GM19193 (cell line): Measurements from ENCODE around the gene TGFB2.

ENCODE experiments used
- POLR2A ChIP-seq: IDR thresholded peaks from 4 replicates; pipeline ENCODE4 v1.6.1; 2011; ENCODE audit not compliant: insufficient read depth, insufficient read length; ENCODE audit errors: extremely low read depth

Gene TGFB2

DNA sequence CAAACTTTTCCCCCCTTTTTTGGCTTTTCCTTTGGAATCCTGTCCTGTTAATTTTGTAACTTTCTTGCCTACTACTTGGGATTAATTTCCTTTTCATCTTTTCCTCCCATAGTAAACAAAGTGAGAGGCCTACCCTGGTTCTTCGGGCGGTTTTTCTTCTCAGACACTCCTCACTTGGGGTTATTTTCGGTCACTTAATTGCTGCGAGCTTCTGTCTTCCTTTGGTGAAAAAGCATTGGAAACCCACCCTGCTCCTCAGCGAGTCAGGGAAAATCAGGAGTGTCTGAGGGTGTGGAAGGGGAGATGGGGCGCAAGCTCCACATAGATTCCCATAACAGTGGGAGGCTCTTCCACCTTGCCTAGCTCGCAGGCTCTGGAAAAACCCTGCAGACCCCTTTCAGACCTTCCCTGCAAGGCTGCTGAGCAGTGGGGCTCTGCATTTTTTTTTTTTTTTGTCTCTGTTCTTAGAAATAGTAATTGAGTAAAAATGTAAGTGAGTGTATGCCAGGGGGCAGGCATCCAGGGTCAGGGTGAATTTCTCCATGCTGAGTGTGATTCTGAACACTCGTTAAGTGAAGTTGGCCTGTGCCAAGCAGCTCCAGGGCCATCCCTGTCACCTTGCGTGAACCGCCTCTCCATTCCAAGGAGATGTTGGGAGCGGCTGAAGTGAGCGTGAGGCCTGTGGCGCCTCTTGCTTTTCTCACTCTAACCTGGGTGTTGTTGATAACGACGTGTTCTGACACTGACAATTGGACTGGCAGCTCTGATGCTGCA lies 20.3 kb downstream of the TGFB2 start:
- no peak for TF ChIP-seq POLR2A

DNA sequence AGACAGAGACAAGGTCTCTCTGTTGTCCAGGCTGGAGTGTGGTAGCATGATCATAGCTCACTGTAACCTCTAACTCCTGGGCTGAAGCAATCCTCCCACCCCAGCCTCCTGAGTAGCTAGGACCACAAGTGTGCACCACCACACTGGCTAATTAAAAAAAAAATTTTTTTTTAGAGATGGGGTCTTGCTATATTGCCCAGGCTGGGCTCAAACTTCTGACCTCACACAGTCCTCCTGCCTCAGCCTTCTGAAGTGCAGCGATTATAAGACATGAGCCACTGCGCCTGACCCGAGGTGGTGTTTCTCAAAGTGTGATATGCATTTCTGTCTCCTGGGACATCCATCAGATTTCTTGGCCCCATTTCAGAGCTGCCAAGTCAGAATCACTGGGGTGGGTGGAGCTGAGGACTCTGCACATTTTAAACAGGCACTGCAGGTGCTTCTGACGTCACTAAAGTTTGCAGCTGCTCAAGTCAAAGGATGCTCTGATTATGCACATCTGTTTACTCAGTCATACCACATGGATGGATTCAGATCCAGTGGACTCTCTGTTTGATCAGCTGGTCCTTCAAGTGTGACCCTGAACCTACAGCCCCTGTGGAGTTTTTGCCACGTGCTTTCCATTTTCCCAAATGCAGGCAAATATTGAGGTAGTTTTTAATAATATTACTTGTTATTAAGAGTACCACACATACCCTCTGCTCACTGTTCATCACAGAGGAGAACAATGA lies 21.4 kb downstream of the TGFB2 start:
- TF ChIP-seq POLR2A, result no peak

GRCh38 chr1:218367118-218367517 lies 22.0 kb downstream of the TGFB2 start:
- TF ChIP-seq POLR2A, result no peak

DNA sequence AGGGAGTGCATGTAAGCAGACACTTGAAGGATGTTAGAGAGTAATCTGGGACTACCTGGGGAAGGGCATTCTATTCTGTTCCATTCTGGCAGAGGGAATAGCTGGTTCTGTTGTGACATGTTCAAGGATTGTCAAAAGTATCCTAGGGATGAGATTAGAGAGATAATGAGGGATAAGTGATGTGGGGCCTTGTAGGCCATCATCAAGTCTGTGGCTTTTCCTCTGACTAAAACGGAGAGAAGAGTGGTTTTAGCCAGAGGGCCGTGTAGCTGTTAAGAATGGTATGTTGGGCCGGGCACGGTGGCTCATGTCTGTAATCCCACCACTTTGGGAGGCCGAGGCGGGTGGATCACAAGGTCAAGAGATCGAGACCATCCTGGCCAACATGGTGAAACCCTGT lies 23.6 kb downstream of the TGFB2 start:
- TF ChIP-seq POLR2A, result no peak

- TF ChIP-seq POLR2A, result no peak
These were observed 24.8 kb downstream of the TGFB2 start for GRCh38 chr1:218369688-218370511.

DNA sequence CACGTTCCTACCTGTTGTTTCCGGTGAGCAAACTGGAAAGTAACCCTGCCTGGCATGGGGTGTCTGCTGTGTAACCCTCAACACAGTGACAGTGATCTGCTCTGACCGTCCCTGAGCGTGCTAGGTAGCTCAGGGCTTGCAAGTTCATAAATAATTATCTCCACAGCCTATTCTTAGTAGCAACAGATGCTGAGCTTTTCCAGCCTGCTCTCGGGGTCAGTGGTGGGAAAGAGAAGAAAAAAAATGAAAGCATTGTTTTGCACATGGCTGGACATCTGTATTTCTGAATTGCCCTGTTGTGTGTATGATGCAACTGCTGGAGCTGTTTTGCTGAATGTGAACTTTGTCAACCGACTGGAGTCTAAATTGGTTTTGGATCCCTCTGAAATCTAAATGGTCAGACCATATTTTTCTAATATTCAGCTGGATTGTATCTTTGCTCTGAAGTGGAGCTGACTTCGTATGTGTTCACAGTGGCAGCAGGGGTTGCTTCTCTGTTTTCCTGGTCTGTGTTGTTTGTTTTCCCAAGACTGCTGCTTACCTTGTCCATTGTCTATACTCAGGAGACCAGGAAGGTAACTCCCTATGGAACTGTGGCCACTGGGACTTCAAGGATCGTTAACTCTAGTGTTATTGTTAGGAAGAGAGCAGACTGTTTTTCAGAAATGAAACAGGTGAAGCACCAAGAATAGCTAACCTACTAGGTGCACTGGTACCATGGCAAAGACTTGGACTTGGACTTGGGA lies 27.0 kb downstream of the TGFB2 start:
- TF ChIP-seq POLR2A, result no peak

DNA sequence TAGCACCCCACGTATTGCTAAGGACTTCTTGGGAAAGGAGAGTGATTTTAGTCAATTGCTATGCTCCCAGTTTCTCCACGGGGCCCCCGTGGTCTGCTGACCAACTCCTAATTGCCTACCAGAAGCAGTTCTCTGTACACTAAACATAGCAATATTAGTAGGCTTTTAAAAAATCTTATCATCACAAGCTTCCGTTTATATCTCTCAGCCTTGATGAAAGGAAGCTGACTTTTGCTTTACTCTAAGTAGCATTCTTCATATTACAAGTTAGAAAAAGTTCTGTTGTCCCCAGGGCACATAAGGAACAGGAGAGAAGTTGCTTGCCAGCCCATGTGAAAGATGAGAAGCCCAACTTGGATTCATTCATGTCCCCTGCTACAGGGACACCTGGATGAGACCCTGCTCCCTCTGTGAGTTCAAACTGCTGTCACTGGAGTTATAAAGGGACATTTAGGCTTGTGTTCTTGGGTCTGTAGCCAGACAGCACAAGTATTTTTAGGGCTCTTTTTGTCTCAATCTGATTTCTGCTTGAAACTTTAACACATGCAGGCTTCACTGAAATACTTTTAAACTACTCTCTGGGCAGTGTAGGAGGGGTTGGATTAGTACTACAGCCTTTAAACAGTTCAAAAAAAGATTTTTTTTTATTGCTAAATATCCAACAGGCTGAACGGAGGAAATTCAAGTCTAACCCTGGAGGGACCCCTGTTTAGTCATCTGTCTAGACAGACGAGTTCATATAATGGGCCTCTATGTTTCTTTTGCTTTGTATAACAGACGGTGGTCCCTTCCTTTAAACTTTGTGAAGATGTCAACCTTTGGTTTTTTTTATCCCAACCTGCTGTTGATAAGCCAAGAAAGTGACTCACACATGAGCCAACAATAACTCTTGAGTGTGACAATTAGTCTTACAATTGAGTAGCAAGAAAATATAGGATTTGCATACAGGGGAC lies 29.5 kb downstream of the TGFB2 start:
- no peak for TF ChIP-seq POLR2A

GRCh38 chr1:218376722-218377121 lies 31.6 kb downstream of the TGFB2 start:
- no peak for TF ChIP-seq POLR2A

- TF ChIP-seq POLR2A, result no peak
These were observed 32.1 kb downstream of the TGFB2 start for GRCh38 chr1:218377143-218377660.

DNA sequence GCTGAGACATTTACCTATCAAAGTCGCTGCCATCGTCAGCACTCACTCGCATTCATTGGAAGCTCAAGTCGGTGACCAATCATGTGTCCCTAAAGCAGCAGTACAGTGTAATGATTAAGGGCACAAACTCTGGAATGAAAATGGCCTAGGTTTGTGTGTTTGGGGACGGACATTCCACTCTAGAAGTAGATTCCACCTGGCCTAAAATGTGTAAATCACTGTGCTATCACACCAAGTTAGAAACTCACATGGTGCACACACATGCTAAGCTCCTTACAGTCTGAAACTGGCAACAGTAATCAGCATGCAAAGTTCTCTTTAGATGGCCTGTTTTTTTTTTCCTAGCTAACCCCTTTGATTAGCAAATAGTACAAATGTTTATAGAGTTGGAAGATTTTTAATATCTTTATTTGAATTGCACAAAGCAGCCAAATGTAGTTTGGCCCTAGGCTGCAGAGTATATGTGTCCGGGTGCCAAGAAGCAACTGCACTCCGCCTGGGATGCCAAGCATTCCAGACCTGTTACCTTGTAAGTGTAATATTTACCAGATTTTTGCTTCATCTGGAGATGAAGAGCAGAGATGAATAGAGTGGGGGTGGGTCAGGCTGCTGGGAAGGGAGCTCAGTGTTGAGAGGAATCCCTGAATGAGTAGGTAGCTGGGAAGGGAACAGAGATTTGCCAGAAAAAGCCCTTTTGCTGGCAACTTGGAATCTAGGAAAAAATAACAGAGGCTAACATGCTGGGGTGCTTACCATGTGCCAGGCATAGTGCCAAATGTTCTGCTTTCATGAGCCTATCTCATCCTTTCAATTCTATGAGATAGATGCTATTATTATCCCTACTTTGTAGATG lies 35.2 kb downstream of the TGFB2 start:
- TF ChIP-seq POLR2A, result no peak

DNA sequence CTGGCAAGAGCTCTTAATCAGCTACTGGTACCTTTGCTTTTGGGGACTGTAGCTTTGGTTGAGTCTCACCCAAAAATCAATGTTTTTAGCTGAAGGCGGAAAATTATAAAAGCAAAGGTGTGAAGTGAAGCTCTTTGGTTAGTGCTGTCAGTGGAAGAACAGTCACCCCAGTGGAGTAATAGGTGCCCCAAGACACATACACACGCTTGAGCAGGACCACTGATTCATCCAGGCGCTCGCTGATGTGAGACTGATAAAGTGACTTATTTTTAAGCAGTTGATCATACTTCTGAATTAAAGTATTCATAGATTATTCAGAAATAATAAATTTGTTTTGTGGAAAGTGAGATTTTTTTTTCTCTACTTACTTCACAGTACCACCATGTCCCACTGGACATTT lies 37.1 kb downstream of the TGFB2 start:
- TF ChIP-seq POLR2A, result no peak

DNA sequence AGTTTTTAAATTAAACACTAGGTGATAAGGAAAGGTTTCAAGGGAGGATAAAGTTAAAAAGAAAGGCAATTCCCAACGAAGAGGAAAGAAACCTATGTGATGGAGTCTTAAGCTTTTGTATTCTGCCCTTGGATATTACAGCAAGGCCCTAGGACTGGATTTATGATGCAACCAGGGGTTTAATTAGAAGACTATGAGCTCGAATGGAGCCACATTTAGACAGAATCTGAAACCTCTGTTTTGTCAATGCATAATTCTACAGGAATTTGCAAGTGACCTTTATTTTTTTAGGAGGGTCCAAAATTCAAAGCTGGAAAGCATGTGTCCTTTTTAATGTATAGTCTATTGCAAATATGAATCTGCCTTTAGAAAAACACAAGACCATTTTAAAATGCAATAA lies 37.9 kb downstream of the TGFB2 start:
- no peak for TF ChIP-seq POLR2A
